GM18505 (cell line): ENCODE results near the gene IL17REL.
"Not testable (repeated sequence)": the region's sequence is repeated elsewhere in the genome, so short reads cannot be mapped to it uniquely, and the experiment has no call there.

Experiments
- ATAC-seq: cut with Tn5 transposase; IDR thresholded peaks from one replicate; pipeline ENCODE4 v1.9.1; 2021; ENCODE audit not compliant: unreplicated experiment
- POLR2A ChIP-seq: IDR thresholded peaks from 4 replicates; pipeline ENCODE4 v1.6.1; 2011; ENCODE audit warnings: borderline replicate concordance; ENCODE audit not compliant: insufficient read depth, insufficient read length; ENCODE audit errors: extremely low read depth

IL17REL gene

DNA sequence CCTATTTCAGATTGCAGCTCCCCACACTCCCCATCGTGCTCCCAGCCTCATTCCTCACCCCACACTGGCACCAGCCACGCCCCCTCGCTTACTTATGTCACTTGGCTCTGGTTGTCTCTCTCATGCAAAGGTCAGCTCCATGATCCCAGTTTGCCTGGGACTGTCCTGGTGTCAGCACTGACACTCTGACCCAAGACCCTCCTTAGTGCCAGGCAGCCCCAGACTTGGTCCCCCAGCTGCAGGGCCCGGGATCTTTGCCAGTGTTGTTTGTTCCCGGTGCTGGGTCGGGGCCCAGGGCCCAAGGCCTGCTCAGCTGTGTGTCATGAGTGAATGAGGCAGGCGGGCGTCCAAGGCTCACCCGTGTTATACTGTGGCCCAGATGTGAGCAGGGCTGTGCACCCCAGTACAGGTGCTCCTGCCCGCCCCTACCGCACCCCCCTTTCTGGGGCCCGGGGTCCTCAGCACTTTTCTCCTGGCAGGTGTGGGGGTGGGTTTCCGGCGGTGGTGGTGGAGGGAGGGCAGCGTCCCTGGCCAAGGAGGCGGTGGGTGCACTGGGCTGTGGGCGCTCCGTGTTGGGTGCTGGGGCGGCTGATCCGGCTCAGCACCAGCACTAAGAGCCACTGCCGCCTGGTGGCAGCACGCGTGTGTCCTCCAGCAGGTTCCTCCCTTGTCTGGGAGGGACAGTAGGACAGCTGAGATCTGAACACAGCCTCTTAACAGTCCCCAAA lies 19.5 kb downstream of the IL17REL start:
- no peak for ATAC-seq

GRCh38 chr22:49991907-49992533 lies 20.5 kb downstream of the IL17REL start:
- ATAC-seq: no peak
- no peak for TF ChIP-seq POLR2A

More for the DNA sequence above, 19.5 kb downstream of the IL17REL start:
- TF ChIP-seq POLR2A: no peak

GRCh38 chr22:49991167-49991566 lies 21.4 kb downstream of the IL17REL start:
- ATAC-seq: no peak
- TF ChIP-seq POLR2A: no peak

- not testable (repeated sequence) for ATAC-seq
Measured at GRCh38 chr22:49989826-49990225, 22.7 kb downstream of the IL17REL start.

DNA sequence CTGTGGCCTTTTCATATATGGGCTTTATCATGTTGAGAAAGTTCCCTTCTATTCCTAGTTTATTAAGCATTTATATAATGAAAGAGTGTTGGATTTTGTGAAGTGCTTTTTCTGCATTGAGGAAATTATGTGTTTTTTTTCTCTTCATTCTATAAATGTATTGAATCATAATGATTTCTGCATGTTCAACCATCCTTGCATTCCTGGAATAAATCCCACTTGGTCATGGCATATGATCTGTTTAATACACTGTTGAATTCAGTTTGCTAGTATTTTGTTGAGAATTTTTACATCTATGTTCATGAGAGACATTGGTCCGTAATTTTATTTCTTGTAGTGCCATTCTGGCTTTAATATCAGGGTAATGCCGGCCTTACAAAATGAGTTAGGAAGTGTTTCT lies 26.2 kb downstream of the IL17REL start:
- no peak for ATAC-seq

GRCh38 chr22:49983148-49984042 lies 29.2 kb downstream of the IL17REL start:
- no peak for ATAC-seq
- TF ChIP-seq POLR2A: no peak

More for the DNA sequence above, 26.2 kb downstream of the IL17REL start:
- no peak for TF ChIP-seq POLR2A

DNA sequence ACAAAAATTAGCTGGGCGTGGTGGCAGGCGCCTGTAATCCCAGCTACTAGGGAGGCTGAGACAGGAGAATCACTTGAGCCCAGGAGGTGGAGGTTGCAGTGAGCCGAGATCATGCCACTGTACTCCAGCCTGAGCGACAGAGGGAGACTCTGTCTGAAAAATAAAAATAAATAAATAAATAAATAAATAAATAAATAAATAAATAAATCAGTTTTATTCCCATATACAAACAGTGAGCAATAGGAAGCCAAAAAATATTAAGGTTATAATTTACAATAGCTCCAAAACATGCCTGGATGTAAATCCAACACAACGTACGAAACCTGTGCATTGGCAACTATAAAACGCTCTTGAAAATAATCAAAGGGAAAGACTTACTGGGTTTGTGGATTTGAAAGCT lies 30.8 kb downstream of the IL17REL start:
- not testable (repeated sequence) for ATAC-seq

- ATAC-seq: no peak
- TF ChIP-seq POLR2A: no peak
Measured at GRCh38 chr22:49979587-49980264, 32.8 kb downstream of the IL17REL start.

GRCh38 chr22:49977578-49977977 lies 35.0 kb downstream of the IL17REL start:
- TF ChIP-seq POLR2A: no peak
- no peak for ATAC-seq

- no peak for TF ChIP-seq POLR2A
- peak; percentile 44 for ATAC-seq
Measured at GRCh38 chr22:49976439-49977175, 36.0 kb downstream of the IL17REL start.

GRCh38 chr22:49975543-49976389 lies 36.8 kb downstream of the IL17REL start:
- no peak for TF ChIP-seq POLR2A
- peak; percentile 11 for ATAC-seq
